Stimulated activated CD4-positive, alpha-beta T cell treated with anti-CD3 and anti-CD28 coated beads, TNF-alpha, amount 100 ng/mL, for 1 hour (primary cell): ENCODE results near the gene PGLYRP4.

Experiments
- DNase-seq, 3 donors: peaks; one replicate each; pipeline ENCODE4 v3.0.0-alpha.2; 2020; ENCODE audit warnings: low read depth in 3 of 3, low spot score in 1 of 3

PGLYRP4 gene, protein sequence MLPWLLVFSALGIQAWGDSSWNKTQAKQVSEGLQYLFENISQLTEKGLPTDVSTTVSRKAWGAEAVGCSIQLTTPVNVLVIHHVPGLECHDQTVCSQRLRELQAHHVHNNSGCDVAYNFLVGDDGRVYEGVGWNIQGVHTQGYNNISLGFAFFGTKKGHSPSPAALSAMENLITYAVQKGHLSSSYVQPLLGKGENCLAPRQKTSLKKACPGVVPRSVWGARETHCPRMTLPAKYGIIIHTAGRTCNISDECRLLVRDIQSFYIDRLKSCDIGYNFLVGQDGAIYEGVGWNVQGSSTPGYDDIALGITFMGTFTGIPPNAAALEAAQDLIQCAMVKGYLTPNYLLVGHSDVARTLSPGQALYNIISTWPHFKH

DNA sequence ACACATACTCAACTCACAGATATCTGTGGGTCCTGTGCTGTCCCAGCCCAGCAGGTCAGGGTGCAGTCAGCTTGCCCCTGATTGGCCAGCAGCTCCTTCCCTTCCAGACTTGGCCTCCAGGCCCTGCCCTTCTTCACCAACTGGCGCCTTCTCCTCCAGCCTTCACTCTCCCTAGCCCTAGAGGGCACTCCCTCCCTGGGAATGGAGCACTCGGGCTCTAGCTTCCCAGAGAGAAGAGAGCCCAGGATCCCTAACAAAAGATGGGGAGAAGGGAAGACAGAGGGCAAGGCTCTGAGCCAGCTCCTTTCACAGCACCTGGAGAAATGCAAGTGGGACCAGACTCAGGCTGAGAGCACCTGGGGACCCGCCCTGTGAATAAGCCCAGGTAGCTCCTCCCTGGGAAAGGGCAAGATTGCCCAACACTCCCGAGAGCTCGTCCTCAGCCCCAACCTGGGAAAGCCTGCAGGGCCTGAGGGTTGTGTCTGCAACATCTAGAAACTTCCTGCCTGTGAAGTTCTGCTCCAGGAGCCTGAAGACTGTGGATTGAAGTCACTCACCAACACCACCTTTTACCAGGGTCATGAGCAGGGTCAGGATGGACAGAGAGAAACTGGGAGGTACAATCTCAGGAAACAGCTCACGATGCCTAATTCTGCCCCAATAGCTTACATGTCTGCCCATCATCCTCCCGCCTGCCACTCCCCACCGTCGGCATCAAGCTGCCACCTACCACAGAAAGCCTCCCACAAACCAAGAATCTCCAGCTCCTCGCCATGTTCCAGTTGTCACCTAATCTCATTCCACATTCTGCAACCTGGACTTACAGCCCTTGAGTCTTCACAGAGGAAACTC lies at the start of gene PGLYRP4:
Gene PGLYRP4, minus strand, starts transcription at position 331 of the 852 bp plus-strand sequence. CDS start 909 bp downstream, outside the sequence.
- no peak for DNase-seq

DNA sequence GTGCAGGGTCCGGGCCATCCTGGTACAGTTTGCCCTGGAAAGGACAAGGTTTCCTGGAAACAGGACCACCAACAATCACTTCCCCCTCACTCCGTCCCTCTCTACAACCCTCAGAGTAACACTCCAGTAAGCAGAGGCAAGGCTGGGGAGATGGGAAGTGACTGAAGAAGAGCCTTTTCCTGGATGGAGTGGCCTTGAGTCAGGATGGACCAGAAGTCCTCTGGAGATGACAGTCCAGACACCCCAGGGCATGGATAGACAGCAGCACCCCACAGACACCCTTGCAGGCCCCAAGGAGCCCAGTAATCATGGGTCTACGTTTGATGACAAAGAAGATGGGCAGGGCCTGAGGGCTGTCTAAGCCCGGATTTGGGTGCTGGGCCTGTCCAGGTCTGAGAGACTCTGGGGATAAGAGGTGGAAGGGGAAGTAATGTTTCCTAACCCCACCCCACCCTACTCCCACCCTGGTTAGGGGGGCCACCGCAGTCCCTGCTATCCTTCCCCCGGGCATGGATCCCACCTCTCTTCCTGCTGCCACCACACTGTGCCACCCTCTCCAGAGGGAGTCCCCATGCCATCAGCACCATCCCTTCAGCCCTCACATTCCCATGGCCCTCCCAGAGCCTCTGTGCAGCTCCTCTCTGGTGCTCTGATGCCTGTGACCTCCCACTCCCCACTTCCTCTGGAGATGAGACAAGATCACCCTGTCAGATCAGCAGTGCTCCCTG lies 49.4 kb upstream of the PGLYRP4 start:
- DNase-seq = no peak

DNA sequence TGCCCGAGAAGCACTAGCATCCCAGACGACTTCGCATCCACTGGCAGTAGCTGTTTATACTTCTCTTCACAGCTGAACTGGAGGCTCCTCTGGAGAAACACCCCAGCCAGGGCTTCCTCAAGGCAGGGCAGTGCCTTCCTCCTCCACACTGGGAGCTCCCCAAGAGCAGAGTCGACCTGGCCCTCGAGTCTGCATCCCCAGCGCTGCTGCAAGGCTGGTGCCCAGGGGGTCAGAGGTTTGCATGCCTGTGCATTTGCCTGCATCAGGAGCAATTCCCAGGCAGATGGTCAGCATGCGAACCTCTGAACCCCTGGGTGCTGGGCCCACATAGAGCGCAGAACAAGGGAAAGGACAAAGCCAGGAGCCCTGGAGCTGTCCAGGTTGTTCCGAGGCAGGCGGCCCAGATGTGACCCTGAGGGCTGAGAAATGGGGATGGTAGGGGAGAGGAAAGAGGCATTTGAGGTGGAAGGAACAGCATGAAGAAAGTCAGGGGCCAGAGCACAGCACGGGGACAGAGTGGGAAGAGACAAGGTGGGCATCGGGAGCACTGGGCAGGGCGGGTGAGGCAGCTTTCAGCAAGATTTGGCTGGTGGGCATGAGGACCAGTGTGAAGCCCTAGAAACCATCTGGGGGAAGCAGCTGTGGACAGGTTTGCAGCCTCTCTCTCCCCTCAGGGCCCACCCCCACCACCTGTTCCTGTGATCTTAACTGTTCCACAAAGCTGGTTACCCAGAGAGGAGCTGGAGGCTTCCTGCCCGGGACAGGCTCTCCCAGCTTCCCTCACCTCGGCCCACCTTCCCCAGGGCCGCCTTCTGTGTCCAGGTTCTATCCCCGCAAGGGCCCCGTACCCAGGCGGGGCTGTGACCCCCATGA lies 48.6 kb upstream of the PGLYRP4 start:
- no peak for DNase-seq

DNA sequence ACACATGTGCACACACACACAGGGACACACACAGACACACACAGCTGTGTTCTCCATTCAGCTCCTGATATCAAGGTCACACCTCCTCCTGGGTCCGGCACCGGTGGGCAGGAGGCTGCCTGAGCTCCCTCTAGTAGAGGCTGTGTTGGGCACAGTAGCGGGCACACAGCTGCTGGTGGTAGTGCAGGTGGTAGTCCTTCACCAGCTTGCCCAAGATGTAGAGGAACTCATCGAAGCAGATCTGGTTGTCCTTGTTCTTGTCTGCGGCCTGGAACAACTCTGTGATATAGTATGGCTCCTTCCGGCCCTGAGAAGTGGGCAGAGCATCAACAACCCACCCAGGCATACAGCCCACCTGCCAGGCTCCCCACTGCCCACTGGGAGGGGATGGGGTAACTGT lies 47.8 kb upstream of the PGLYRP4 start:
- no peak for DNase-seq

DNA sequence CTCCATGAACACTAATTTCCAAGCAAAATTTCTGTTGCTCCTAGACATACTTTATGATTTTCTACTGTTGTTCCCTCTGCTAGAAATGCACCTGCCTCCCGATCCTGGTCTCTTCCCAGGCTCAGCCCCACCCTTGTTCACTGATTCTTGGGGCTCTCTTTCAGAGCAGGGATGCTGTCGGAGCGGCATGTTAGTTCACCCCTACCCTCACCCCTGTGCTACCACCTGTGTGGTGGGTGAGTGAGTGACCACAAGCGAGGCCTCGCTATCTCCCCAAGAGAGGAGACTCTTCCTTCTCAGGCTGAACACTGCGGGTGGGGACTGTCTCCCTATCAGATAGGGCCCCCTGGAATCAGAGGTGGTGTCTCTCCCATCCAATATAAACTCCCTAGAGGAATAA lies 47.1 kb upstream of the PGLYRP4 start:
- DNase-seq = no peak

DNA sequence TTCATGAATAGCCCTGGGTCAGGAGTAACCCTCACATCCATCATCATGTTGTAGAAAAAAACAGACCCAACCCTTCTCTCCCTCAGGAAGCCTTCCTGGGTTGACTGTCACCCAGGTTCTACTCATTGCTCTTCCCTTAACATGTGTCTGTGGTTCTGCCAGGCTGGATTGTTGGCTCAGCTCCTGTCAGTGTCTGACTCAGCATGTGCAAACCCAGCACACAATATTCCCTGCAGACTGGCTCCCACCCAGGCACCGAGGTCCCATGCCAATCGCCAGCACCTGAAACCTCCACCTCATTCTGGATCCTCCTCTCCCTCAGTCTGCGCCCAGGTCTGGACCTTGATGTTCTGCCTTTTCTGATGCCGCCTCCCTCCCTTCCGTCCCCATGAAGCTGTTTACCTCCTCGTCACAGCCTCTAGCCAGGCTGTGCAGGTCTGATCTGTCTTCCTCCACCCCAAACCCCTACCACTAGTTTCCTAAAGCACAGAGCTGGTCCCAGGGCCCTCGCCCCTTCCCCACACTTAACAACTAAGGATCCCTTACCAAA lies 46.6 kb upstream of the PGLYRP4 start:
- DNase-seq = no peak

DNA sequence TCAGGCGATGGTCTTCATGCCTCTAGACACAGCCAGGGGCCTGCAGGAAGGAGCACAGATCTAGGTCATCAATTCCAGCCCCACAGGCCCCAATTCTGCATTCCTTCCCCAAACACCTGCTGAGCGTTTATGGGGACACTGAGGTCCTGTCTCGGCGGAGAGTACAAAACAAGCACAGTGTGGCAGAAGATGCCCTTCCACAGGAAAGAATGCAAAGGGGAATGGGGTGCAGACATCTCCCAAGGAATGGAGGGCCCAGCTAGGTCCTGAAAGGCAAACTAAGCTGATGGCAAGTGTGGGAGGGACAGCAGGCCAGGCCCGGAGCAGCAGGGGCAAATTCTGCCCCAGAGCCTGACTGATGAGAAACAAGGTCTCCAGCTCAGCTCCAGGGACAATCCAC lies 45.8 kb upstream of the PGLYRP4 start:
- DNase-seq = no peak

DNA sequence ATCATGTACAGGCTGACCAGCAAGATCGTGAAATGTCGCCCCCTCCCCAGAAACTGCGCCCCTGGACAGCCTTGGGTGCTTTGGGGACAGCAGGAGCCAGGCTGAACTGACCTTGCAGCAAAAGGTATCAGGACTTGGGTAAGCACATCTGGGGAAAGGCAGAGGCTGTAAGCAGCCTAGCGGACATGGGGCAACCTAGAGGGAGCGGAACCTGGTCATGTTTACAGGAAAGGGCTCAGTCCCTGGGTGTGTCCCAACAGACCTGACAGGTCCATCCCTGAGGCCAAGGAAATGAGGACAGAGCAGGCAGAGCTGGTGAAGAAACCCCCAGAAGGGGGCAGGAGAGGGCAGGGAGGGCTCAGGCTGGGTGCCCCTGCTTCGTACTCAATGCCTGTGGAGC lies 45.3 kb upstream of the PGLYRP4 start:
- no peak for DNase-seq

DNA sequence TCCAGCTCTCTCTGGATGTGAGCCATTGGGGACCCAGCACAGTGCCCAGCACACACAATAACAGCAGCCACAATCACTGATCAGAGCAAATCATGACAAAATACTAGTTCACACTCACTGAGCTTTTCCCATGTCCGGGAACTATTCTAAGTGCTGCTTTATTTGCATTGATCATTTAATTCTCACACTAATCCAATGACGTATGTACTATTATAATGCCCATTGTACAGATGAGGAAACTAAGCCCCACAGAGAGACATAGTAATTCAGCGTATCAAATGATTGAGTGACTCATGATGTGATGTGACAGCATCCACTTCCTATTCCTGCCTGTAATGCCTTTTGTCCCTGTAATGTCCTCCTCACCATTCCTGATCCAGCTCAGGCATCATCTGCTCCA lies 44.2 kb upstream of the PGLYRP4 start:
- no peak for DNase-seq

DNA sequence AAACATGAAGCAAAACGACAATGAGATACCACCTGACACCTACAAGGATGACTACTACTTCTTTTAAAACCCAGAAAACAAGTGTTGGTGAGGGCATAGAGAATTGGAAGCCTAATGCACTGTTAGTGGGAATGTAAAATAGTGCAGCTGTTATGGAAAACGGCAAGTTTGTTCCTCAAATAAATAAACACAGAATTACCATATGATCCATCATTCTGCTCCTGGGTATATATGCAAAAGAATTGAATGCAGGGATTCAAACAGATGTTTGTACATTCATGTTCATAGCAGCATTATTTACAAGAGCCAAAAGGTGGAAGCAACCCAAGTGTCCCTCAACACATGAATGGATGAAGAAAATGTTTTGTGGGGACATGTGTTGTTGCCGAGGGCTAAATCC lies 43.6 kb upstream of the PGLYRP4 start:
- DNase-seq = no peak

DNA sequence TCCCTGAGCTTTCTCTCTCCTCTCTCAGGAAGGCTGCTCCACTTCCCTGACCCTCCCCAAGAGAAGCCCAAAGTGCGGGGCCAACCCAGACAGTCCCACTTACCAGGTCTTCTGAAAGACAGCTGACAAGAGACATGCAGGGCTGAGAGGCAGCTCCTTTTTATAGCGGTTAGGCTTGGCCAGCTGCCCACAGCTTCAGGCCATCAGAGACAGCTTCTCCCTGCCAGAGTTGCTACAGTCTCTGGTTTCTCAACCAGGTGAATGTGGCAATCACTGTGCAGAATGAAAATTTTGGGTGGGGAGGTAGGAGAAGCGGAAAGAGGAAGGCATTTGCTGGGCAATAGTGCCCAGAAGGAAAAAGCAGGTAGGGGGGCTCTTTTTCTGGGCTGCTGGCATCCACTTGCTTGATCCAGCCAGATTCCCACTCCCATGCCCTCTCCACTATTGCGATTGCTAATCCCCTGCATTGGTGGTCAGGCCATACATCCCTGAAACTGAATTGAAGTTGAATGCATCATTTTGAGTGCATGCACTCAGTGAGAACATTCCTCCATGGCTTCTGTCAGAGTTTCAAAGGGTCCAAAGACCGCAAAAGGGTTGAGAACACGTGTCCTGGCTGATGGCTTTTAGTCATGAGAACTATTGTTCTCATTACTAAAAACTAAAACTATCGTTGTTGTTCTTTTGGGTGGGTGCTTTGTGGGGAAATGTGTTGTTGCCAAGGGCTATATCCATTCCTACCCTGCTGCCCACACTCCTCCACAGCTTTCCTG lies 42.5 kb upstream of the PGLYRP4 start, which contains the start of gene S100A8:
Gene S100A8, minus strand, starts transcription at position 136 of the 773 bp plus-strand sequence. CDS start 538 bp downstream, outside the sequence.
- DNase-seq = no peak

DNA sequence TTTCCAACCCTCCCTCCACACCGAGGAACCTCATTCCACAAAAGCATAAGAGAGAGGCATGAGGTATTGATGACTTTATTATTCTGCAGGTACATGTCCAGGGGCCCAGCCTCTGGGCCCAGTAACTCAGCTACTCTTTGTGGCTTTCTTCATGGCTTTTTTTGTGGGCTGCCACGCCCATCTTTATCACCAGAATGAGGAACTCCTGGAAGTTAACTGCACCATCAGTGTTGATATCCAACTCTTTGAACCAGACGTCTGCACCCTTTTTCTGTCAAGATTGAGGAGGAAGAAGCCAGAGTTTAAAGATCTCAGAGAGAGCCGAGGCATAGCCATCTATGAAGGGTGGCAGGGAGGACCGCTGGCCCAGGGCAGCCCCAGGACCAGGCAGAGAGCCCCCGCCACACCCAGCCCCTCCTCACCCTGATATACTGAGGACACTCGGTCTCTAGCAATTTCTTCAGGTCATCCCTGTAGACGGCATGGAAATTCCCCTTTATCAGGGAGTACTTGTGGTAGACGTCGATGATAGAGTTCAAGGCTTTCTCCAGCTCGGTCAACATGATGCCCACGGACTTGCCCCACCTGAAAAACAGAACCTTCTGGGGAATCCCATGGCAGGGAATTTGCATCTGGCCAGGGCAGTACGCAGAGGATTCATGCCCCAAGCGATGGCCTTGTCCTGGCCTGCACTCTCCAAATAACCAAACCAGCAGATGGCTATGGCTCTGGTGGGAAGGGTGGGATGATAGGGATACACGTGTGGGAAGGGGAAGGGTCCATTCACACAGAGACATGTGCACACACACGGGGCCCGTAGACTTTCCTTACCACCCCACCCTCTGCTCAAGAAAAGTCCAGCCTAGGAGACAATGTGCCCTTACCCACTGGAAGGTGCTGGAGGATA lies 41.6 kb upstream of the PGLYRP4 start:
- DNase-seq = no peak

DNA sequence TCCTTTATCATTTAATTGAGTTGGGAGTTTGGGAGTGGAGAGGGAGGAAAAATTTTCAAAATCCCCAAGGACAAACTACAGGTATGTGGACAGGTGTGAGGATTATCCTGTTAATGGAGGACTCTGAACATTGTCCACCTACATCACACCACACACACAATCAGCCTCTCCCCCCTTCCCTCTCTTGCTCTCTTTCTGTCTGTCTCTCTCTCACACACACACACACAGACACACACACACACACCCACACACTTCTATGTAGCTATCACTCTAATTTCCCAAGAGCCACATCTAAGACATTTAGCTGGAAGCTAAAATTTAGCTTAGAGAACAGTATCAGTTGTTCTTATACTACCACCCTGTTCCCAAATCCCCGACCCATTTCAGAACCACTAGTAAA lies 40.8 kb upstream of the PGLYRP4 start:
- DNase-seq = no peak

DNA sequence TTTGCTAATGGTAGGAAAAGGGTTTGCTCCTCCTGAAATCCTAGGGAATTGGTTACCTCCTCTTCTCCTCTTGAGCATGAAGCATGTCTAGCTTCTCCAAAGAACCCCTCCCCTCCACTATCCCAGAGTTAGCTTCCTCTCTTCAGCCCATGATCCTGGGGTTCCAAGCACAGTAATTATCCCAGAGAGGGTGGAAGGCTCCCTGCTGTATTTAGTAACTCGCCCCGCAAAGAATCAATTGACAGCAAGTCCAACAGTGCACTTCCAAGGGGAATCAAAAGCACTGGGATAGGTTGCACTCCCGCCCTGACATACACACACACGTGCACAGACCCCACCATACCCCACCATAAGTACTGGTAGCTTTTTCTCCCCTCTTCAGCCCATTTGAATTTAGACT lies 39.1 kb upstream of the PGLYRP4 start:
- no peak for DNase-seq

DNA sequence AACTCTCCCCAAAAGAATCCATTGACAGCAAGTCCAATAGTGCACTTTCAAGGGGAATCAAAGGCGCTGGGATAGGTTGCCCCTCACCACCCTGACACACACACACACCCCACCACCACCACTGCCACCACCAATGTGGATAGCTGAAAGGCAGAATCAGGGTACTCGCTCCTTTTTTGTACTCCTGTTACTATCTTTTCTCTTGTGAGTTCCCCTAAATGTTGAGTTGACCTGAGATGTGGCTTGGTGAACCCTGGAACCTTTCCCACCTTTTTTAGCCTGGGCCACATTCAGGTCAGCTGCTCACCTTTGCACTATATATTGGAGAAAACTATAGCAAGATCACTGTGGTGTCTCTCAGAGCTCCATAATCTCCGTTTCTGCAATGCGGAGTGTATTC lies 38.4 kb upstream of the PGLYRP4 start:
- no peak for DNase-seq

DNA sequence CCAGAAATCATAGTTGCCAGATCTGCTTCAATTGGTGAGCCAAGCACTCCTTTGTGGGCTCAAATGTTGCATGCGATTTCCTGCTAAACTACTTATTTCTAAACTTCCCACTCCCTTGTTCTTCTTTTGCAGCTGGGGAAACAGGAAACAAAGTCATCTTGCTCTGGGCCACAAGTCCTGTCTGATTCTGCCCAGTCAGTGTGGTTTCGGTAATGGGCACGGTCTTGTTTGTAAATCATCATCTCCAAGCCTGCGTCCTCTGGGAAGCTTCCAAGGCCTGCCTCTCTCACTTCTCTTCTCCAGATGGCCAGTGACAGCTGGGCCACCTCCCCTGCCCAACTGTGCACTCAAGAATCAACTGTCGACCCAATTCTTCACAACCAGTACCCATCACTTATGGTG lies 37.9 kb upstream of the PGLYRP4 start:
- no peak for DNase-seq

DNA sequence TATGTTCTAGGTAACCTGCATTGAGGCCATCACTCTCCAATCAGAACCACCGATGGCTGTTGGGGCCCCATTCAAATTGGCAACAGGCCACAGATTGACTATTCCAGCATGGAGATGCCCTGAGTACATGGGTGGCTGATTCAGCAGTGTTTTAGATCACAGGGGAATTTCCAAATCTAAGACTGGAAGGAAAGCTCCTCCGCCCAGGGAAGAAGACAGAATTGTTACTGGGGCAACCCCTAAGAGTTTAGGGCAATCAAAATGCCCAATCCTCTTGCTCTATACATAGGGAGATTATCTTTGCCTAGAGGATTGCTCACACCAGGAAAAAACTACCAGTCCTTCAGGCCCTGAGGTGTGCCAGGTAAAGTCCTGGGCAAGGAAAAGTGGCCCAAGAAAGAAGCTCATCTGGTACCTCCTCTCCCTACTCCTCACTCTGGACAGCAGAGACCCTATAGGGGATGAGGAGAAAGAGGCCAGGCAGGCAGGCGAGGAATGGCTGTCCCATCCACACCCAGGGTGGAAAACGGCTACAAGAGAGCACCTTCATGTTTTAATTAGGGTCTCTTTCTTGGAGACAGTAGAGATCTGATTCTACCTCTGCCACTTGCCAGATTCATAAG lies 36.4 kb upstream of the PGLYRP4 start:
- DNase-seq = no peak

DNA sequence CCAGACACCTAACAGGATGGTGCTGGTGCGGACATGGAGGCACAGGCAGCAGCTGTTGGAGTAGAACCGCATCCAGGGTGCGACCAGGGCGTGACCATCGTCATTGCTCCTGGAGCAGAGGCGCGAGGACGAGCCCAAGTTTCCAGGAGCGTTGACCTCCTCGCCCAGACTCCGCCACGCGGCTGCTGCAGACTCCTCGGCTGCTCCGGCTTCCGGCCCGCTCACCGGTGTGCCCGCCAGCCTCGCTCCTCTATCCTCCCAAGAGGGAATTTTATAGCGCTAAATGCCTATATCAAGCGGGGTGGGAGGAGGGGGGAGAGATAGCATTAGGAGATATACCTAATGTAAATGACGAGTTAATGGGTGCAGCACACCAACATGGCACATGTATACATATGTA lies 32.1 kb upstream of the PGLYRP4 start:
- no peak for DNase-seq
